Keratinocyte (primary cell): ENCODE measurements around the gene ALG14. TPM values are rescaled to one million over a fixed set of nuclear protein-coding genes. Genes with fewer than 3 reads are reported as not detected.

Source experiments
- DNase-seq: peaks from one replicate; pipeline ENCODE4 v3.0.0-alpha.2; 2011; ENCODE audit warnings: low read depth, missing footprints, low spot score
- FAIRE-seq: peaks from 2 replicates; lab custom pipeline; 2011; peaks lifted over from hg19 to GRCh38; lab: Jason Lieb, UNC
- H2AFZ ChIP-seq: 2 replicates; pipeline ENCODE4 v1.6.0; 2012; ENCODE audit warnings: low read length, control low read depth, inconsistent platforms; ENCODE audit not compliant: control insufficient read depth
- H3K27ac ChIP-seq: 2 replicates; pipeline ENCODE4 v1.5.1; 2011; ENCODE audit warnings: low read length; ENCODE audit not compliant: control insufficient read depth, insufficient read depth
- H3K27me3 ChIP-seq: 3 replicates; pipeline ENCODE4 v1.6.0; 2011; ENCODE audit warnings: low read length; ENCODE audit not compliant: control insufficient read depth, insufficient read depth; ENCODE audit errors: extremely low read depth
- H3K36me3 ChIP-seq, 2 experiments: 2 replicates in 1 of 2; 3 replicates in 1 of 2; pipeline ENCODE4 v1.5.1; 2011; ENCODE audit warnings: low read length in 2 of 2, mild to moderate bottlenecking in 1 of 2; ENCODE audit not compliant: control insufficient read depth in 2 of 2, insufficient read depth in 2 of 2; ENCODE audit errors: extremely low read depth in 1 of 2
- H3K4me1 ChIP-seq: 3 replicates; pipeline ENCODE4 v1.5.1; 2011; ENCODE audit warnings: low read length; ENCODE audit not compliant: control insufficient read depth, insufficient read depth; ENCODE audit errors: extremely low read depth
- H3K4me2 ChIP-seq: 3 replicates; pipeline ENCODE4 v1.6.0; 2011; ENCODE audit warnings: low read depth, low read length; ENCODE audit not compliant: control insufficient read depth, insufficient read depth; ENCODE audit errors: extremely low read depth
- H3K4me3 ChIP-seq, 3 experiments: fragments of 200-600 bp in 1 of 3; sonication (generic) in 1 of 3; 2 replicates in 2 of 3; 3 replicates in 1 of 3; pipeline ENCODE4 v1.5.1; 2011 to 2016; ENCODE audit warnings: low read length in 3 of 3, mild to moderate bottlenecking in 3 of 3, control low read depth in 2 of 3, inconsistent platforms in 1 of 3, low read depth in 1 of 3, mixed read lengths in 1 of 3, mixed run types in 1 of 3, moderate library complexity in 1 of 3; ENCODE audit not compliant: control insufficient read depth in 2 of 3, insufficient read depth in 2 of 3; ENCODE audit errors: extremely low read depth in 1 of 3
- H3K79me2 ChIP-seq: 2 replicates; pipeline ENCODE4 v1.6.0; 2012; ENCODE audit warnings: low read length; ENCODE audit not compliant: control insufficient read depth, insufficient read depth
- H3K9ac ChIP-seq: 3 replicates; pipeline ENCODE4 v1.6.0; 2011; ENCODE audit warnings: low read length; ENCODE audit not compliant: control insufficient read depth, insufficient read depth; ENCODE audit errors: extremely low read depth
- H3K9me1 ChIP-seq: 3 replicates; pipeline ENCODE4 v1.6.0; 2011; ENCODE audit warnings: low read length; ENCODE audit not compliant: control insufficient read depth, insufficient read depth; ENCODE audit errors: extremely low read depth
- H3K9me3 ChIP-seq: 2 replicates; pipeline ENCODE4 v1.5.1; 2012; ENCODE audit warnings: low read depth, low read length; ENCODE audit not compliant: control insufficient read depth
- H4K20me1 ChIP-seq: 3 replicates; pipeline ENCODE4 v1.6.0; 2011; ENCODE audit warnings: low read length; ENCODE audit not compliant: control insufficient read depth, insufficient read depth; ENCODE audit errors: extremely low read depth
- EZH2 ChIP-seq: IDR thresholded peaks from one replicate; pipeline ENCODE4 v1.6.1; 2012; ENCODE audit warnings: inconsistent platforms, mild to moderate bottlenecking, low read length, moderate library complexity
- dilution Hi-C: fragments of 300-500 bp; cut with MboI; formaldehyde crosslinking; loops from one replicate; pipeline ENCODE4 v1.7.0; 2020; ENCODE audit warnings: low sequenced_read_pairs; ENCODE audit not compliant: extremely low pct_ligation_motif_present
- polyA plus RNA-seq, 5 experiments: library from polyadenylated mRNA; depleted of rRNA in 3 of 5; stranded (reverse) in 3 of 5; stranded (forward) in 1 of 5; unstranded in 1 of 5; fragments of >200 nt; gene quantifications; 1 replicate in 1 of 5; 2 replicates in 3 of 5; 3 replicates in 1 of 5; pipeline versions ENCODE4 v1.2.1 to v1.2.3, GENCODE V29; 2011 to 2012; ENCODE audit warnings: missing spikeins in 2 of 5, low read depth in 1 of 5, low replicate concordance in 1 of 5
- TF ChIP-seq, protein P1 (sequence below), 3 experiments: IDR thresholded peaks in 1 of 3; conservative IDR thresholded peaks in 1 of 3; optimal IDR thresholded peaks in 1 of 3; 2 replicates in 2 of 3; 3 replicates in 1 of 3; pipeline versions ENCODE3 to v1.5.1; 2011; ENCODE audit warnings: low read length in 3 of 3, mild to moderate bottlenecking in 3 of 3, moderate library complexity in 2 of 3, control low read depth in 1 of 3, inconsistent platforms in 1 of 3; ENCODE audit not compliant: insufficient read depth in 2 of 3; ENCODE audit errors: extremely low read depth in 1 of 3

The ALG14 gene
- polyA plus RNA-seq, 1 donor (not counting 4 experiments of a cell fraction or from before 2014, with no cell fraction given): 4.6 TPM

DNA sequence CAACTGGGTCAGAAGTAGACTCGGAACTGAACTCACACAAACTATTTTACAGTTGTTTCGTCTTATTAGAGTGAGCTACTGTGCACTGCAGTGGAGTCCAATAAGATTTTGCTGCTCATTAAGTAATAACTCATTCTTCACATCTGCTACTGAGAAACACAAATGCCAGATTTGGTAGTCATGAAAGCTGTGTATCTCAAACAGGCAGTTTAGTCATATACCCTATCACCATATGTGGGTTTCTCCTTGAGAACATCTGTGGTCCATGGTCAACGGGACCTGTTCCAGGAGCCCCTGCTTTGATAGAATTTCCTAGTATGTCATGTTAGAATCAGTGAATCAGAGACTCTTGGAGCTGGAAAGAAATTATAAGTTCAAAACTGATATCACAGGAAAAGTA lies 60.4 kb downstream of the ALG14 start:
- no peak overlapping the region for H3K4me2 ChIP-seq
- H2AFZ ChIP-seq: no peak overlapping the region
- FAIRE-seq (no peak), DNase-seq (no peak)
- dilution Hi-C loops: no loop called here
- H3K9ac ChIP-seq: no peak overlapping the region
- H3K36me3 ChIP-seq: no peaks in the 10 kb centered on the region
- no peak overlapping the region for H3K27ac ChIP-seq
- H3K9me1 ChIP-seq: no peaks in the 10 kb centered on the region
- H3K4me1 ChIP-seq: peaks cover 8% of the 10 kb centered on the region
- no peaks in the 10 kb centered on the region for H3K9me3 ChIP-seq
- TF ChIP-seq, protein P1, sequence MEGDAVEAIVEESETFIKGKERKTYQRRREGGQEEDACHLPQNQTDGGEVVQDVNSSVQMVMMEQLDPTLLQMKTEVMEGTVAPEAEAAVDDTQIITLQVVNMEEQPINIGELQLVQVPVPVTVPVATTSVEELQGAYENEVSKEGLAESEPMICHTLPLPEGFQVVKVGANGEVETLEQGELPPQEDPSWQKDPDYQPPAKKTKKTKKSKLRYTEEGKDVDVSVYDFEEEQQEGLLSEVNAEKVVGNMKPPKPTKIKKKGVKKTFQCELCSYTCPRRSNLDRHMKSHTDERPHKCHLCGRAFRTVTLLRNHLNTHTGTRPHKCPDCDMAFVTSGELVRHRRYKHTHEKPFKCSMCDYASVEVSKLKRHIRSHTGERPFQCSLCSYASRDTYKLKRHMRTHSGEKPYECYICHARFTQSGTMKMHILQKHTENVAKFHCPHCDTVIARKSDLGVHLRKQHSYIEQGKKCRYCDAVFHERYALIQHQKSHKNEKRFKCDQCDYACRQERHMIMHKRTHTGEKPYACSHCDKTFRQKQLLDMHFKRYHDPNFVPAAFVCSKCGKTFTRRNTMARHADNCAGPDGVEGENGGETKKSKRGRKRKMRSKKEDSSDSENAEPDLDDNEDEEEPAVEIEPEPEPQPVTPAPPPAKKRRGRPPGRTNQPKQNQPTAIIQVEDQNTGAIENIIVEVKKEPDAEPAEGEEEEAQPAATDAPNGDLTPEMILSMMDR (optimal IDR thresholded peaks at IDR 0.05 in 1 of 3, IDR thresholded peaks at IDR 0.05 in 1 of 3, conservative IDR thresholded peaks at IDR 0.05 in 1 of 3; ENCODE audit: extremely low read depth in 1 of 3, insufficient read depth in 2 of 3, low read length in 3 of 3): no peak
- TF ChIP-seq EZH2: no peak
- no peaks in the 10 kb centered on the region for H3K79me2 ChIP-seq
- H4K20me1 ChIP-seq: no peaks in the 10 kb centered on the region
- no peak overlapping the region for H3K4me3 ChIP-seq
- H3K27me3 ChIP-seq: no peaks in the 10 kb centered on the region

DNA sequence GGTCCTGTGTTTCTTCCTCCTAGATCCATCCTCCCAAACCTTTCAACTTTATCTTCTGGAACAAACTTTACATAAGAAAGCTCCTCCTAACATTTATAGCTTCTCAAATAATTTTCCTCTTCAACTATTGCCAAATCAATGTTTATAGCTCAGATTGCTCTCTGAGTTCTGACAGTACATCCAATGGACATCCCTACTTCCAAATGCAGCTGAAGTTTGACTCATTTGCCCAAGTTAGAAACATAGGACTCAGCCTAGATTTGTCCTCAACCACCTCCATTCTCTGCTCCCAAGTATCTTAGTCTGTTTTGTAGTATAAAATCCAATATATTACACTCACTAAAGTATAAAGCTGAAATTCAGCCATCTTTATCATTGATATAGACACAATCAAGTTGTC lies 62.6 kb downstream of the ALG14 start:
- peaks cover 12% of the 10 kb centered on the region for H3K4me1 ChIP-seq
- no peak overlapping the region for H3K4me3 ChIP-seq
- dilution Hi-C loops: no loop called here
- FAIRE-seq (no peak), DNase-seq (no peak)
- H3K9ac ChIP-seq: no peak overlapping the region
- no peak overlapping the region for H3K27ac ChIP-seq
- TF ChIP-seq, protein P1 (optimal IDR thresholded peaks at IDR 0.05 in 1 of 3, IDR thresholded peaks at IDR 0.05 in 1 of 3, conservative IDR thresholded peaks at IDR 0.05 in 1 of 3; ENCODE audit: extremely low read depth in 1 of 3, insufficient read depth in 2 of 3, low read length in 3 of 3): no peak
- no peak for TF ChIP-seq EZH2
- H3K27me3 ChIP-seq: no peaks in the 10 kb centered on the region
- H3K9me3 ChIP-seq: no peaks in the 10 kb centered on the region
- no peaks in the 10 kb centered on the region for H3K79me2 ChIP-seq
- no peaks in the 10 kb centered on the region for H3K9me1 ChIP-seq
- no peak overlapping the region for H3K4me2 ChIP-seq
- no peaks in the 10 kb centered on the region for H4K20me1 ChIP-seq
- H3K36me3 ChIP-seq: no peaks in the 10 kb centered on the region
- H2AFZ ChIP-seq: no peak overlapping the region
